HepG2 (cell line): ENCODE results near the gene DPH2. TPM values are rescaled to one million over a fixed set of nuclear protein-coding genes. Genes with fewer than 3 reads are reported as not detected.

ENCODE experiments used
- CBX5 ChIP-seq: sonication (generic); formaldehyde crosslinking; IDR thresholded peaks from 2 replicates; pipeline ENCODE4 v1.4.0; 2020; ENCODE audit warnings: missing genetic modification reagents, borderline replicate concordance
- HOXD1 ChIP-seq: sonication (generic); formaldehyde crosslinking; IDR thresholded peaks from 2 replicates; pipeline ENCODE4 v1.5.0; 2020; ENCODE audit warnings: missing genetic modification reagents
- ISX ChIP-seq: sonication (generic); formaldehyde crosslinking; conservative IDR thresholded peaks from 2 replicates; pipeline ENCODE4 v1.5.0; 2020; ENCODE audit warnings: missing genetic modification reagents
- NR1H2 ChIP-seq: sonication (generic); formaldehyde crosslinking; IDR thresholded peaks from 2 replicates; pipeline ENCODE4 v1.8.1; 2022; ENCODE audit warnings: low read depth, missing genetic modification reagents, borderline replicate concordance
- REST ChIP-seq, 2 experiments: IDR thresholded peaks; 2 replicates each; pipeline ENCODE4 v1.6.1; 2011 to 2012; ENCODE audit warnings: low read length in 2 of 2, borderline replicate concordance in 1 of 2, low read depth in 1 of 2, mild to moderate bottlenecking in 1 of 2, moderate library complexity in 1 of 2
- THAP9 ChIP-seq: sonication (generic); formaldehyde crosslinking; IDR thresholded peaks from 2 replicates; pipeline ENCODE4; 2020; ENCODE audit warnings: missing genetic modification reagents, mild to moderate bottlenecking, borderline replicate concordance
- ZFP91 ChIP-seq: sonication (generic); formaldehyde crosslinking; IDR thresholded peaks from 2 replicates; pipeline ENCODE4 v1.9.0; 2022; ENCODE audit warnings: missing genetic modification reagents, mild to moderate bottlenecking, borderline replicate concordance
- ZFX ChIP-seq: sonication (generic); formaldehyde crosslinking; IDR thresholded peaks from 2 replicates; pipeline ENCODE4 v1.4.0; 2020; ENCODE audit warnings: mild to moderate bottlenecking, low read depth, missing genetic modification reagents, moderate library complexity
- ZNF24 ChIP-seq: fragments of 450-650 bp; IDR thresholded peaks from 2 replicates; pipeline ENCODE4 v1.6.1; 2017; ENCODE audit warnings: antibody characterized with exemption, mild to moderate bottlenecking
- ZNF44 ChIP-seq: sonication (generic); formaldehyde crosslinking; IDR thresholded peaks from 2 replicates; pipeline ENCODE4 v1.5.1; 2020; ENCODE audit warnings: mild to moderate bottlenecking, missing genetic modification reagents
- ZNF441 ChIP-seq: sonication (generic); formaldehyde crosslinking; IDR thresholded peaks from 2 replicates; pipeline ENCODE4 v1.7.0; 2021; ENCODE audit warnings: missing genetic modification reagents, borderline replicate concordance
- polyA plus RNA-seq, 8 experiments: library from polyadenylated mRNA; depleted of rRNA in 3 of 8; stranded (reverse) in 7 of 8; unstranded in 1 of 8; fragments of >200 nt; fragmentation: Illumina TruSeq in 4 of 8; extraction: Trizol in 4 of 8; gene quantifications; 2 replicates each; pipeline versions ENCODE4 v1.2.1 to v1.2.3, GENCODE V29; 2011 to 2016; ENCODE audit warnings: low read depth in 4 of 8, missing spikeins in 1 of 8, mixed read lengths in 1 of 8; ENCODE audit not compliant: insufficient read depth in 1 of 8
- total RNA-seq, 5 experiments: library from RNA; depleted of rRNA; stranded (reverse); fragments of >200 nt; fragmentation: Illumina TruSeq; extraction: Trizol; gene quantifications; 2 replicates each; pipeline ENCODE4 v1.2.3, GENCODE V29; 2016; ENCODE audit warnings: low read depth in 1 of 5
- TF ChIP-seq, protein P1 (sequence below): sonication (generic); formaldehyde crosslinking; IDR thresholded peaks from 2 replicates; pipeline ENCODE4 v1.4.0; 2020; ENCODE audit warnings: missing genetic modification reagents, borderline replicate concordance
- TF ChIP-seq, protein P2 (sequence below): sonication (generic); formaldehyde crosslinking; conservative IDR thresholded peaks from 2 replicates; pipeline ENCODE4 v1.4.0; 2020; ENCODE audit warnings: missing genetic modification reagents

The DPH2 gene
- total and polyA plus RNA-seq, 2 of the 13 experiments (the other 11 are each of a cell fraction or from before 2014, with no cell fraction given), result 32.2 to 38.3 TPM

GRCh38 chr1:43980255-43981134 is 10.7 kb downstream of the DPH2 start (continued):
- TF ChIP-seq REST (IDR thresholded peaks at IDR 0.05; ENCODE audit: borderline replicate concordance in 1 of 2, low read depth in 1 of 2, low read length in 2 of 2) (no peak), ZFX (CRISPR knock-in tag) (peak; percentile 10; the same call in 1 of the 2 replicates), ZNF441 (CRISPR knock-in tag) (no peak), ZNF24 (no peak), ZNF44 (CRISPR knock-in tag) (no peak), HOXD1 (no peak), ZFP91 (CRISPR knock-in tag) (no peak; the same call in 1 of the 2 replicates), NR1H2 (CRISPR knock-in tag) (no peak), CBX5 (CRISPR knock-in tag) (no peak), THAP9 (0 out of 2 replicates have a peak, but pooled peaks have one; percentile 28), ISX (CRISPR knock-in tag) (no peak)
- TF ChIP-seq, protein P1, sequence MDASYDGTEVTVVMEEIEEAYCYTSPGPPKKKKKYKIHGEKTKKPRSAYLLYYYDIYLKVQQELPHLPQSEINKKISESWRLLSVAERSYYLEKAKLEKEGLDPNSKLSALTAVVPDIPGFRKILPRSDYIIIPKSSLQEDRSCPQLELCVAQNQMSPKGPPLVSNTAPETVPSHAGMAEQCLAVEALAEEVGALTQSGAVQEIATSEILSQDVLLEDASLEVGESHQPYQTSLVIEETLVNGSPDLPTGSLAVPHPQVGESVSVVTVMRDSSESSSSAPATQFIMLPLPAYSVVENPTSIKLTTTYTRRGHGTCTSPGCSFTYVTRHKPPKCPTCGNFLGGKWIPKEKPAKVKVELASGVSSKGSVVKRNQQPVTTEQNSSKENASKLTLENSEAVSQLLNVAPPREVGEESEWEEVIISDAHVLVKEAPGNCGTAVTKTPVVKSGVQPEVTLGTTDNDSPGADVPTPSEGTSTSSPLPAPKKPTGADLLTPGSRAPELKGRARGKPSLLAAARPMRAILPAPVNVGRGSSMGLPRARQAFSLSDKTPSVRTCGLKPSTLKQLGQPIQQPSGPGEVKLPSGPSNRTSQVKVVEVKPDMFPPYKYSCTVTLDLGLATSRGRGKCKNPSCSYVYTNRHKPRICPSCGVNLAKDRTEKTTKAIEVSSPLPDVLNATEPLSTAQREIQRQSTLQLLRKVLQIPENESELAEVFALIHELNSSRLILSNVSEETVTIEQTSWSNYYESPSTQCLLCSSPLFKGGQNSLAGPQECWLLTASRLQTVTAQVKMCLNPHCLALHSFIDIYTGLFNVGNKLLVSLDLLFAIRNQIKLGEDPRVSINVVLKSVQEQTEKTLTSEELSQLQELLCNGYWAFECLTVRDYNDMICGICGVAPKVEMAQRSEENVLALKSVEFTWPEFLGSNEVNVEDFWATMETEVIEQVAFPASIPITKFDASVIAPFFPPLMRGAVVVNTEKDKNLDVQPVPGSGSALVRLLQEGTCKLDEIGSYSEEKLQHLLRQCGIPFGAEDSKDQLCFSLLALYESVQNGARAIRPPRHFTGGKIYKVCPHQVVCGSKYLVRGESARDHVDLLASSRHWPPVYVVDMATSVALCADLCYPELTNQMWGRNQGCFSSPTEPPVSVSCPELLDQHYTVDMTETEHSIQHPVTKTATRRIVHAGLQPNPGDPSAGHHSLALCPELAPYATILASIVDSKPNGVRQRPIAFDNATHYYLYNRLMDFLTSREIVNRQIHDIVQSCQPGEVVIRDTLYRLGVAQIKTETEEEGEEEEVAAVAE, result no peak
- TF ChIP-seq, protein P2, sequence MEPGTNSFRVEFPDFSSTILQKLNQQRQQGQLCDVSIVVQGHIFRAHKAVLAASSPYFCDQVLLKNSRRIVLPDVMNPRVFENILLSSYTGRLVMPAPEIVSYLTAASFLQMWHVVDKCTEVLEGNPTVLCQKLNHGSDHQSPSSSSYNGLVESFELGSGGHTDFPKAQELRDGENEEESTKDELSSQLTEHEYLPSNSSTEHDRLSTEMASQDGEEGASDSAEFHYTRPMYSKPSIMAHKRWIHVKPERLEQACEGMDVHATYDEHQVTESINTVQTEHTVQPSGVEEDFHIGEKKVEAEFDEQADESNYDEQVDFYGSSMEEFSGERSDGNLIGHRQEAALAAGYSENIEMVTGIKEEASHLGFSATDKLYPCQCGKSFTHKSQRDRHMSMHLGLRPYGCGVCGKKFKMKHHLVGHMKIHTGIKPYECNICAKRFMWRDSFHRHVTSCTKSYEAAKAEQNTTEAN (CRISPR knock-in tag), result peak; percentile 70; the same call in 1 of the 2 replicates
